Activated gamma-delta T cell (primary cell): Measurements from ENCODE around the gene METTL14.

Experiments
- DNase-seq: peaks from one replicate; lab custom pipeline; 2025; lab: John Stamatoyannopoulos, UW

Gene METTL14

DNA sequence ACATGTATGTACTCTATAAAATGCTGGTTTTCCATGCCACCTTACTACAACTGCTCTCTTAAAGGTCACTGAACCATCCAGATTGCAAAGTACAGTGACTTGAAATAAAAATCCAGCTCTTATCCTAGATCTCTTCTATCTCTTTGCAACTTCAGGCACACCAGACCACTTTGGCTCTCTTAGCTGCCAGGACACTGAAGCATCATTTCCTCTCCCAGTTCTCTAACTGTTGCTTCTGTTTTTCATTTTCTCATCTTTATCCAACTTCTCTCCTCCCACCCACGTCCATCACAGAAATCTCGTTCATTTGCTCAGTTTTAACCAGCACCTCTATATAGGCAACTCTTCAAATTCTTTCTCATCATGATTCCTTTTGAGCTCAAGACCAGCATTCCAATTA, 74.3 kb downstream of the METTL14 start:
- DNase-seq = no peak

DNA sequence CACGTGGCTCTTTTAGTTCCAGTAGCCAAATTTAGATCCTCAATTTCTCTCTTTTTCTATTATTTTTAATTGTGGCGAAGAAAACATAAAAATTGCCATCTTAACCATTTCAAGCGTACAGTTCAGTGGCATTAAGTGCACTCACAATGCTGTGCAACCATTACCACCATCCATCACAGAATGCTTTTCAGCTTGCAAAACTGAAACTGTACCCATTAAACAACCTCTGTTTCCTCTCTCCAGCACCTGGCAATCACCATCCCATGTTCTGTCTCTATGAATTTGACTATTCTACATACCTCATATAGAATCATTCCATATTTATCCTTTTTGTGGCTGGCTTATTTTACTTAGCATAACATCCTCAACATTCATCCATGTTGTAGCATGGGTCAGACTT, 74.9 kb downstream of the METTL14 start:
- DNase-seq = no peak

DNA sequence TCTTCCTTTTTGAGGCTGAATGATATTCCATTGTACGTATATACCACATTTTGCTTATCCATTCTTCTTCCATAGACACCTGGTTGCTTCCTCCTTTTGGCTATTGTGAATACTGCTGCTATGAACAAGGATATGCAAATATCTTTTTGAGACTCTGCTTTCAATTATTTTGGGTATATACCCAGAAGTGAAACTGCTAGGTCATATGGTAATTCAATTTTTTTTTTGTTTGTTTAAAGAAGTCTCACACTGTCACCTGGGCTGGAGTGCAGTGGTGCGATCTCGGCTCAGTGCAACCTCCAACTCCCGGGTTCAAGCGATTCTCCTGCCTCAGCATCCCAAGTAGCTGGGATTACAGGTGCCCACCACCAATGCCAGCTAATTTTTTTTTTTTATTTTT, 75.3 kb downstream of the METTL14 start:
- no peak for DNase-seq

DNA sequence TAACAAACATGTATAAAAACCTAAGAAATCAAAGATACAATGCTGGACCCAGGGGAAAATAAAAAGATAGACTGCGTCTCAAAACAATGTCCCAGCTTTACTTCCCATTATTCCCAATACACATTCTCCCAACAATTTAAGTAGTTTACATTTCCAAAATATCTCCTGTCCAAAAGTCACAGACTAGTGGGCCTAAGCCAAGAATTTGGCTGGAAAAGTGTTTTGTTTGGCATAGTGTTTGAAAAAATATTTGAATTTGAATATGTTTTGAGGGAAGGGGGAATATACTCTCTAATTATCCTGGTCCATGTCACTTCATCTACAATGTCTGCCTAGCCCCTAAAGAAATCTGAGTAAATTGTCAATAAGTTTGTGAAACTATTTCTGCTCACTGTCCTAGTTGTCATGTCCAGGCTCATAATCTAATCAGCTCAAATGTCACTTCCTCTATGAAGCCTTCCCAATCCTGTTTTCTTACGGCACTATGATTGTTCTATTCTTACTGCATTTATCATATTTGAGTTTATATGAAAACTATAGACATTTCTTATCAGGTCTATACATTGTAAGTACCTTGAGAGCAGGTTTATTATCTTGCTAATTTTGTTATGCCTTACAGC, 76.3 kb downstream of the METTL14 start:
- DNase-seq = no peak

DNA sequence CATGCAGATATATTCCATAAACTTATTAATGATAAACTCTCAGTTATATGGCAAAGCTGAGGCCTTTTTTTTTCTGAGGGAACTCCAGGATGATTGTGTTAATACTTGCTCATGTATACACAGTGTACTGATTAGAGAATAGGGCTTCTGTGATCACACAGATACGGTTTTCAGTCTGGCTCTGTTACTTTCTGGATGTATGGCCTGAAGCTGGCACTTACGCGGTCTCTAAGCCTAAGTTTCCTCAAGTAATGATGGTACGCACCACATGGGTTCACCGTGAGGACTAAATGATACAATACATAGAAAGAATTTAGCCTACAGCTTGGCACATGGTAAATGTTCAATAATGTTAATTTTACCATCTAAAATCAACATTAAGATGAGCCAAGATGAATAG, 77.0 kb downstream of the METTL14 start:
- no peak for DNase-seq

DNA sequence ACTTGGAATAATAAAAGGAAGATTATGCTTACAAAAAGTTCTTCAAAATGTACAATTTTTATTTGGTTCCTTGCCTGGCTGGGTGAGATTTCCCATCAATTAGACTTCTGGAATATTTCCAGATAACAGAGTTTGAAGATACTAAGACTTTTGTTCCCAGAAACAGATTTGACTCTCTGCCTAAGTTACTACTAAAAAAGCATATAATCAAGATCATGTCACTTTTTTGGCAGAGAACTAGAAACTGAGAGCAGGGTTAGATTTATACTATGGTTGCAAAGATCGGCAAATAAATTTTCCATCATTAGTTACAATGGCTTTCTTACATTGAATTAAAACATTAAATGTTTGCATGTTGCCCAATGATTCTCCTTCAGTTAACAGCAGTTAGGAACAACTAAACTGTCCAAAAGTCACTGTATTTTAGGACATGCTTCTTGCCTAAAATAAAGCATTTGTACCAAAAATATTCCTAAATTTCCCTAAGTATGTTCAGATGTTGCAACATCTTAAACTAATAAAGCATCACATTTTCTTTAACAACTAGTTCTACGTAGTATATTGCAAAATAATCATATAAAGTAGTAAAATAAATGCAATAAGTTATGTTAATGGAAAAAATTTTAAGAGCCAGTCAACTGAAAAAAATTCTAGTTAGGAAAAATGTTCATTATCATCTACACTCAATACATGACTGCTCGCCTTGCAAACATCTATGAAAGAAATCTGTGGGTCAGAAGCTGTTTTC, 77.7 kb downstream of the METTL14 start:
- no peak for DNase-seq
